ENCODE results near the gene TNFRSF4. TPM values are rescaled to one million over a fixed set of nuclear protein-coding genes. Genes with fewer than 3 reads are reported as not detected.

TNFRSF4 gene
- total and polyA plus RNA-seq, 2 of the 13 experiments (the other 11 are each of a cell fraction or from before 2014, with no cell fraction given): not detected

- TF ChIP-seq SMAD3 (CRISPR knock-in tag; IDR thresholded peaks at IDR 0.05): no peak
- TF ChIP-seq REXO4 (CRISPR knock-in tag; IDR thresholded peaks at IDR 0.05; ENCODE audit: borderline replicate concordance): no peak
- no peak for TF ChIP-seq MXI1 (IDR thresholded peaks at IDR 0.05; ENCODE audit: borderline replicate concordance, low read depth, low read length)
- TF ChIP-seq MTA1 (CRISPR knock-in tag; IDR thresholded peaks at IDR 0.05; ENCODE audit: borderline replicate concordance): peak; percentile 82
- peak; percentile 89 for TF ChIP-seq MEIS2 (CRISPR knock-in tag; IDR thresholded peaks at IDR 0.05)
- no peak for TF ChIP-seq ZNF326 (CRISPR knock-in tag; IDR thresholded peaks at IDR 0.05; ENCODE audit: borderline replicate concordance)
- peak; percentile 73; the same call in 1 of the 2 replicates for TF ChIP-seq HOXA3 (CRISPR knock-in tag; IDR thresholded peaks at IDR 0.05)
- TF ChIP-seq ZMAT3 (CRISPR knock-in tag; conservative IDR thresholded peaks at IDR 0.05): peak; percentile 66
- no peak for TF ChIP-seq ZNF713 (CRISPR knock-in tag; IDR thresholded peaks at IDR 0.05)
- no peak for TF ChIP-seq HBP1 (CRISPR knock-in tag; IDR thresholded peaks at IDR 0.05; ENCODE audit: low read depth)
- TF ChIP-seq ZNF367 (CRISPR knock-in tag; IDR thresholded peaks at IDR 0.05; ENCODE audit: borderline replicate concordance): no peak
- TF ChIP-seq ATF5 (CRISPR knock-in tag; IDR thresholded peaks at IDR 0.05; ENCODE audit: low read depth): no peak
- TF ChIP-seq ARID5B (CRISPR knock-in tag; IDR thresholded peaks at IDR 0.05): no peak; the same call in none of the 2 replicates
- no peak for TF ChIP-seq ZNF792 (CRISPR knock-in tag; IDR thresholded peaks at IDR 0.05)
- no peak for TF ChIP-seq MLX (CRISPR knock-in tag; IDR thresholded peaks at IDR 0.05)
- TF ChIP-seq ARHGAP35 (CRISPR knock-in tag; IDR thresholded peaks at IDR 0.05; ENCODE audit: borderline replicate concordance): peak; percentile 55; the same call in 1 of the 2 replicates
- no peak for TF ChIP-seq ZBTB4 (CRISPR knock-in tag; IDR thresholded peaks at IDR 0.05; ENCODE audit: borderline replicate concordance)
- TF ChIP-seq ZNF652 (CRISPR knock-in tag; IDR thresholded peaks at IDR 0.05; ENCODE audit: borderline replicate concordance, low read depth): no peak
Measured at GRCh38 chr1:1239614-1240347, 25.8 kb upstream of the TNFRSF4 start (continued).
